OCI-LY1 (cell line): Measurements from ENCODE around the gene PPP1R14C.

ENCODE experiments used
- H2AFZ ChIP-seq: fragments of 200-600 bp; sonication (generic), shearing (Covaris generic); 2 replicates; pipeline ENCODE4 v1.6.0; 2014; ENCODE audit warnings: antibody characterized with exemption, mild to moderate bottlenecking, low read length
- H3F3A ChIP-seq: fragments of 200-600 bp; sonication (generic), shearing (Covaris generic); 2 replicates; pipeline ENCODE4 v1.6.0; 2014; ENCODE audit warnings: mild to moderate bottlenecking, antibody characterized with exemption, low read length, moderate library complexity; ENCODE audit not compliant: insufficient read depth
- H3K27ac ChIP-seq: fragments of 200-600 bp; sonication (generic); 2 replicates; pipeline ENCODE4 v1.5.1; 2014; ENCODE audit warnings: low read length, mixed run types, mild to moderate bottlenecking, low read depth; ENCODE audit not compliant: poor library complexity, severe bottlenecking
- H3K27me3 ChIP-seq: fragments of 200-600 bp; sonication (generic); 2 replicates; pipeline ENCODE4 v1.6.0; 2014; ENCODE audit warnings: antibody characterized with exemption, mild to moderate bottlenecking, low read length, moderate library complexity; ENCODE audit not compliant: insufficient read depth
- H3K36me3 ChIP-seq: fragments of 200-600 bp; sonication (generic); 2 replicates; pipeline ENCODE4 v1.6.1; 2014; ENCODE audit warnings: mild to moderate bottlenecking, antibody characterized with exemption, low read length, moderate library complexity, mixed read lengths; ENCODE audit not compliant: insufficient read depth
- H3K4me1 ChIP-seq: fragments of 200-600 bp; sonication (generic); 2 replicates; pipeline ENCODE4 v1.5.1; 2014; ENCODE audit warnings: mild to moderate bottlenecking, low read length, moderate library complexity; ENCODE audit not compliant: insufficient read depth, severe bottlenecking
- H3K4me2 ChIP-seq: fragments of 200-600 bp; sonication (generic), shearing (Covaris generic); 2 replicates; pipeline ENCODE4 v1.6.1; 2014; ENCODE audit warnings: low read length
- H3K4me3 ChIP-seq: fragments of 200-600 bp; sonication (generic); 2 replicates; pipeline ENCODE4 v1.5.1; 2014; ENCODE audit warnings: low read length, low read depth, mild to moderate bottlenecking, mixed read lengths; ENCODE audit not compliant: poor library complexity, severe bottlenecking
- H3K79me2 ChIP-seq: fragments of 200-600 bp; shearing (Covaris generic); 2 replicates; pipeline ENCODE4 v1.6.1; 2016; ENCODE audit warnings: mixed run types, low read length, mixed read lengths; ENCODE audit not compliant: insufficient read depth
- H3K9ac ChIP-seq: fragments of 200-600 bp; sonication (generic), shearing (Covaris generic); 2 replicates; pipeline ENCODE4 v1.6.1; 2014; ENCODE audit warnings: mild to moderate bottlenecking, low read length, mixed read lengths
- H3K9me2 ChIP-seq: fragments of 200-600 bp; sonication (generic), shearing (Covaris generic); 2 replicates; pipeline ENCODE4 v1.6.1; 2014; ENCODE audit warnings: low read depth, mild to moderate bottlenecking, low read length, mixed read lengths
- H3K9me3 ChIP-seq: fragments of 200-600 bp; shearing (Covaris generic); 2 replicates; pipeline ENCODE4 v1.6.1; 2014; ENCODE audit warnings: low read length, mixed read lengths
- H4K20me1 ChIP-seq: fragments of 200-600 bp; sonication (generic), shearing (Covaris generic); 2 replicates; pipeline ENCODE4 v1.6.0; 2016; ENCODE audit warnings: mild to moderate bottlenecking, low read length; ENCODE audit not compliant: insufficient read depth
- EZH2 ChIP-seq: fragments of 200-600 bp; sonication (generic), shearing (Covaris generic); IDR thresholded peaks from 2 replicates; pipeline ENCODE4 v1.8.0; 2017; ENCODE audit warnings: borderline replicate concordance, mixed run types, mild to moderate bottlenecking, antibody characterized with exemption, low read length, moderate library complexity, mixed read lengths
- TF ChIP-seq, protein P1 (sequence below): fragments of 200-600 bp; sonication (generic), shearing (Covaris generic); IDR thresholded peaks from 2 replicates; pipeline ENCODE4 v1.5.1; 2017; ENCODE audit warnings: mild to moderate bottlenecking, antibody characterized with exemption, low read length, moderate library complexity, mixed read lengths

The PPP1R14C gene

DNA sequence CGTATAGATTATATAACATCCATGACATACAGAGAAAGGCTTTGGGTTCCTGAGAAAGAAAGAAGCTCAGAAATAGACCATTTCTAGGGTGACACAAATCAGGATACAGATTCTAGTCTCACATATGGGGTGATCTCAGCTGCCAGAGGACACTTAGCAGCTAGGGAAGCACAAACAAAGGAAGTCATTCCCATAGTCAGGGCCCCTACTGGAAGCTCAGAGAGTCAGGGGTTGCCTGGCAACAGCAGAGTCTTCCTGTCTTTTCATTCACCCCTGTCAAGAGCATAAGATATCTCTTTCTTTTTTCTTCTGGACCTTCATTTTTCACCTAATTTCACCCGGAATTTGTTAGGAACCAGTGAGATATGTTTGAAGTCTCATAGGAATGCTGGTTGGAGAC, 144.1 kb downstream of the PPP1R14C start:
- no peaks in the 10 kb centered on the region for H3K4me1 ChIP-seq

DNA sequence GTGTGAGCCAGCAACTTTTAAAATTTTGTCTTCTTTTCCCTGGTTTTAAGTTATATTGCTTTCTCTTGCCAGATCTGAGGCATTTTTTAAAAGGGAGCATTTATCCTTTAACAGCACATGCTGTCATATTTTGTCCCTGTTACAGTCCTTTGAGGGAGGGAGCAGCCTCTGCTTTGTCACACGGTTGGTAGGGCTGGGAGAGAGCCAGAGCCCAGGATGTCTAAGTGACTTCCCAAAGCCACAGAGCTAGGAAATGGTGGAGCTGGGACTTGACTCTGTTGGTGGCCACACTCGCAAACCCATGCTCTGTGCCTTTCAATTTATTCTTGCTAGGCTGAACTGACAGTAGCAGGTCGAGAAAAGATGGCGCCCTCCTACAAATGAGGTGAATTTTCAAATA, 145.6 kb downstream of the PPP1R14C start:
- H3K4me2 ChIP-seq = no peak overlapping the region
- H3F3A ChIP-seq = no peaks in the 10 kb centered on the region
- H3K9me2 ChIP-seq = no peaks in the 10 kb centered on the region
- H3K4me1 ChIP-seq = no peaks in the 10 kb centered on the region
- H3K4me3 ChIP-seq = no peak overlapping the region
- H4K20me1 ChIP-seq = no peaks in the 10 kb centered on the region
- H3K27ac ChIP-seq = no peak overlapping the region
- H3K9me3 ChIP-seq = no peaks in the 10 kb centered on the region
- H3K9ac ChIP-seq = no peak overlapping the region
- no peaks in the 10 kb centered on the region; the same call in 1 of the 2 replicates for H3K36me3 ChIP-seq
- no peaks in the 10 kb centered on the region; the same call in 1 of the 2 replicates for H3K27me3 ChIP-seq
- no peak overlapping the region for H2AFZ ChIP-seq
- TF ChIP-seq EZH2 = no peak
- TF ChIP-seq, protein P1, sequence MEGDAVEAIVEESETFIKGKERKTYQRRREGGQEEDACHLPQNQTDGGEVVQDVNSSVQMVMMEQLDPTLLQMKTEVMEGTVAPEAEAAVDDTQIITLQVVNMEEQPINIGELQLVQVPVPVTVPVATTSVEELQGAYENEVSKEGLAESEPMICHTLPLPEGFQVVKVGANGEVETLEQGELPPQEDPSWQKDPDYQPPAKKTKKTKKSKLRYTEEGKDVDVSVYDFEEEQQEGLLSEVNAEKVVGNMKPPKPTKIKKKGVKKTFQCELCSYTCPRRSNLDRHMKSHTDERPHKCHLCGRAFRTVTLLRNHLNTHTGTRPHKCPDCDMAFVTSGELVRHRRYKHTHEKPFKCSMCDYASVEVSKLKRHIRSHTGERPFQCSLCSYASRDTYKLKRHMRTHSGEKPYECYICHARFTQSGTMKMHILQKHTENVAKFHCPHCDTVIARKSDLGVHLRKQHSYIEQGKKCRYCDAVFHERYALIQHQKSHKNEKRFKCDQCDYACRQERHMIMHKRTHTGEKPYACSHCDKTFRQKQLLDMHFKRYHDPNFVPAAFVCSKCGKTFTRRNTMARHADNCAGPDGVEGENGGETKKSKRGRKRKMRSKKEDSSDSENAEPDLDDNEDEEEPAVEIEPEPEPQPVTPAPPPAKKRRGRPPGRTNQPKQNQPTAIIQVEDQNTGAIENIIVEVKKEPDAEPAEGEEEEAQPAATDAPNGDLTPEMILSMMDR = no peak
- H3K79me2 ChIP-seq = no peaks in the 10 kb centered on the region

More for the DNA sequence above, 144.1 kb downstream of the PPP1R14C start:
- H4K20me1 ChIP-seq = no peaks in the 10 kb centered on the region
- H3F3A ChIP-seq = no peaks in the 10 kb centered on the region
- no peak for TF ChIP-seq EZH2
- TF ChIP-seq, protein P1 = no peak
- no peak overlapping the region for H3K4me3 ChIP-seq
- H3K79me2 ChIP-seq = no peaks in the 10 kb centered on the region
- H3K9me2 ChIP-seq = no peaks in the 10 kb centered on the region
- H3K9ac ChIP-seq = no peak overlapping the region
- H3K27ac ChIP-seq = no peak overlapping the region
- H3K9me3 ChIP-seq = no peaks in the 10 kb centered on the region
- no peak overlapping the region for H3K4me2 ChIP-seq
- H3K27me3 ChIP-seq = no peaks in the 10 kb centered on the region; the same call in 1 of the 2 replicates
- H2AFZ ChIP-seq = no peak overlapping the region
- no peaks in the 10 kb centered on the region; the same call in 1 of the 2 replicates for H3K36me3 ChIP-seq

DNA sequence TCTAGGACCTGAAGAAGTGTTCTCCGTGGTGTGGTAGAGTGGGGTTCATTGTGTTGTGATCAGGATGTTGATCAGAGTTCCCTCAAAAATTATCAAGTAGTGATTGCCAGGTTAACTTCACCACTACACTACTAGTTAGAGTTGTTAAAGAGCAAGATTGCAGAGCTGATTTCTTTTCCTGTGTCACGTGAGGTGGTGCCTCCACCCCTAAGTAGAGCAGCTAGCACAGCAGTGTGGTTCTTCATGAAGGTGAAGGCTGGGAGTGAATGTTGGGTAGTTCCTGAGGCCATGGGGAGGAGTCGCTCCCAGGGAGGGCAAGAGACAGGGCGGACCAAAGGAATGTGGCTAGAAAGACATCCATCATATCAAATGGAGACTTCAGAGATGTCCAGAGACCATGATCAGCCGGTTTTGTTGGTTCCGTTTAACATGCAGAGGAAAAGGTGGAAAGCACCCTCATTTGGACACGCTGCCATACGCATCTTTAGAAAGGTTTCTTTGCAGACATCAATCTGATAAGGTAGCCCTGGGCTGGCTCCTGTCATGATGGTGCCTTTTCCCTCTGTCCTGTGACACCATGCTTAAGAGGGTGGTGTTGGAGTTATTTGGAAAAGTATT, 146.7 kb downstream of the PPP1R14C start:
- H3K9me3 ChIP-seq = no peaks in the 10 kb centered on the region
- no peaks in the 10 kb centered on the region for H4K20me1 ChIP-seq
- no peaks in the 10 kb centered on the region for H3K4me1 ChIP-seq
- H3K27ac ChIP-seq = no peak overlapping the region
- H3K4me2 ChIP-seq = no peak overlapping the region
- no peak overlapping the region for H3K9ac ChIP-seq
- H3K79me2 ChIP-seq = no peaks in the 10 kb centered on the region
- H3K4me3 ChIP-seq = no peak overlapping the region
- H3F3A ChIP-seq = no peaks in the 10 kb centered on the region
- H3K36me3 ChIP-seq = no peaks in the 10 kb centered on the region; the same call in 1 of the 2 replicates
- H2AFZ ChIP-seq = no peak overlapping the region
- no peaks in the 10 kb centered on the region; the same call in 1 of the 2 replicates for H3K27me3 ChIP-seq
- H3K9me2 ChIP-seq = no peaks in the 10 kb centered on the region
- TF ChIP-seq, protein P1 = no peak
- TF ChIP-seq EZH2 = no peak
